Occipital lobe (tissue), 2 donors: ENCODE measurements around the gene TMEM86B. TPM values are rescaled to one million over a fixed set of nuclear protein-coding genes. Genes with fewer than 3 reads are reported as not detected.

ENCODE experiments used
- DNase-seq: peaks from one replicate; lab custom pipeline; 2025; lab: John Stamatoyannopoulos, UW
- total RNA-seq: library from RNA; depleted of rRNA; stranded (reverse); fragments of >200 nt; gene quantifications from one replicate; pipeline ENCODE4 v1.2.3, GENCODE V29; 2014

Gene TMEM86B
- total RNA-seq, 1 donor from 2014 or later = 0.78 TPM

GRCh38 chr19:55257461-55258420, 29.2 kb upstream of the TMEM86B start:
- DNase-seq = no peak

DNA sequence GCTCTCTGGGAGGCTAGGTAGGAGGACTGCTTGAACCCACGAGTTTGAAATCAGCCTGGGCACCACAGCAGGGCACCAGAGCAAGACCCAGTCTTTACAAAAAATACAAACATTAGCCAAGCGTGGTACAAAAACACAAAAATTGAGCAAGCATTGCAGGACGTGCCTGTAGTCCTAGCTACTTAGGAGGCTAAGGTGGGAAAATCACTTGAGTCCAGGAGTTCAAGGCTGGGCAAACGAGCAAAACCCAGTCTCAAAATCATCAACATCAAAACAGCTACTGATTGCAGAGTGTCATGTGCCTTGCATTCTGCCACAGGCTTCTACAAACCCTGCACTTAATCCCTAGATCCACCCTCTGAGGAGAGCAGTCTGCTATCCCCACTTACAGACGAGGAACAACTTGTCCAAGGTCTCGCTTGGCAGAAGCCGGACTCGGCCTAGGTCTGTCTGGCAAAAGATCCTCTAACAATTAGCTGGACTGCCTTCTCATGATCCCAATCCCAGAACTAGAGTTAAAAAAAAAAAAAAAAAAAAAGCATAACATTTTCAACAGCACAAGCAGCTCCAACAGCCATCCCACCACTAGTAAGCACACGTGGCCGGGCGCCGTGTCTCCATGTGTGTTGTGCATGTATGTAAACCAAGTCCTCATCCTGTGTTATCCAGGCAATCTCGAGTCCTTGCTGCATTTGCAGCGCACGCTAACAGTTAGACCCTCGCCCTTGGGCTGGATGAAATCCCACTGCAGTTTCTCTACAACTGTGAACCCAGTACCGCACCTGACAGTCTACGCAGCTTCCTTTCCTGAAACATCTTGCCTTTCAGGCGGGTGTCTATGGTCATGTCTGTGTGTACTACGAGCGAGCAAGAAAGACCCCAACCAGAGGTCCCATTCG, 28.2 kb upstream of the TMEM86B start:
- DNase-seq = no peak

- no peak for DNase-seq
Observed at GRCh38 chr19:55255618-55256423, 27.3 kb upstream of the TMEM86B start.

- no peak for DNase-seq
Observed at GRCh38 chr19:55254625-55254977, 26.0 kb upstream of the TMEM86B start.

- DNase-seq = no peak
Observed at GRCh38 chr19:55253842-55254624, 25.5 kb upstream of the TMEM86B start.

- no peak for DNase-seq
Observed at GRCh38 chr19:55252760-55253663, 24.4 kb upstream of the TMEM86B start.

- no peak for DNase-seq
Observed at GRCh38 chr19:55251341-55252081, 22.9 kb upstream of the TMEM86B start.

- no peak for DNase-seq
Observed at GRCh38 chr19:55250262-55251036, 21.9 kb upstream of the TMEM86B start.

DNA sequence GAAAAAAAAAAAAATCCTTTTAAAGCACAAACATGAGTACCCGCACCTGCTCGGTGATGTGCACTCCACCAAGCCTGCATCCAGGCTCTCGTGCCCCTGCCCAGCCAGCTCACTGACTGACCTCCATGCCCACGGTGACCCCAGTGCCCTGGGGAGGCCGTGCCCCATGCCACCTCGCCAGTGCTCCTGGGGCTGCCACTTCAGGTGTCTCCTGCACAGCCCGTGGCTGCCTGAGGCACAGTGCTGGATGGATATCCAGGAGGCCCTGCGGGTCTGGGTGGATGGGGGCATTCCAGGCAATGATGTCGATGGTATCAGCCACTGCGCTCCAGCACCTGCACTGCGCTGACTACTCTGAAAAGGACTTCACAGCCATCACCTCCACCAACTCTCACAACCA, 21.3 kb upstream of the TMEM86B start:
- no peak for DNase-seq

DNA sequence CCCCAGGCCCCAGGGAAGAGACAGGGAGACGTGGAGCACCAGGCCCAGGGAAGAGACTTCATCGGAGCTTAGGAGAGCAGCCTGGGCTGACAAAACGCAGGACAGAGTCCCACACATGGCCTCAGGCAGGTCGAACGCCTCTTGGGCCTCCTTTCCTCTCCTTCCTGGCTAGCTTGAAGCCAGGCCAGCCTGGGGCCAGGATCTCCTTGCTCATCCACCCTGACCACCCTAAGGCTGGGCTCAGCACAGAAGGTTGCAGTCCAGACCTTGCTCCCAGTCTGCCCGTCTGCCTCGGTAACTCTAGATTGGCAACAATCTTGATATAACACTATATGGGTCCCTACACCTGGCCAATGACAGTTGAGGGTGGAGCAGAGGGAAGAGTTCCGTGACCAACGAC, 20.1 kb upstream of the TMEM86B start:
- no peak for DNase-seq

GRCh38 chr19:55248166-55248675, 19.7 kb upstream of the TMEM86B start:
- DNase-seq = no peak

DNA sequence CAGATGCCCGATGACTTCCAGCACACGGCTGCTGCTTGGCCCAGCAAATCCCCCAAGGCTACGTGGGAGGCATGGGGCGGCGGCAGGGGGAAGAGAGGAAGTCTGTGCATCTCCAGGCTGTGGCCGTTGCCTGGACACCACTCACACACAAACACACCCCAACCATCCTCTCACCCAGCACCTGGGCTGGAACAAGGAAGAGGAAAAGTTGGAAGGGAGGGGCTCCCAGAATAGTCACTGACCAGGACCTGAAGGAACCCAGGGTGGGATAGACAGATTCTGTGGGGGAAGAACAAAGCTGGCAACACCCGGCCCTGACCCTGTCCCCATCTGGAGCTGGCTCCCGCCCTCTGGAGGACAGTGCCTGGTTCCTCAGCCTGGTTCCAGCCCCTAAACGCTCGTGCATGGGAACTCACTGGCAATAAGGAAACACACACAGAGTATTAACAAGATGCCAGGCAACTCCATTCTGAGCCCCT, 19.1 kb upstream of the TMEM86B start:
- no peak for DNase-seq

DNA sequence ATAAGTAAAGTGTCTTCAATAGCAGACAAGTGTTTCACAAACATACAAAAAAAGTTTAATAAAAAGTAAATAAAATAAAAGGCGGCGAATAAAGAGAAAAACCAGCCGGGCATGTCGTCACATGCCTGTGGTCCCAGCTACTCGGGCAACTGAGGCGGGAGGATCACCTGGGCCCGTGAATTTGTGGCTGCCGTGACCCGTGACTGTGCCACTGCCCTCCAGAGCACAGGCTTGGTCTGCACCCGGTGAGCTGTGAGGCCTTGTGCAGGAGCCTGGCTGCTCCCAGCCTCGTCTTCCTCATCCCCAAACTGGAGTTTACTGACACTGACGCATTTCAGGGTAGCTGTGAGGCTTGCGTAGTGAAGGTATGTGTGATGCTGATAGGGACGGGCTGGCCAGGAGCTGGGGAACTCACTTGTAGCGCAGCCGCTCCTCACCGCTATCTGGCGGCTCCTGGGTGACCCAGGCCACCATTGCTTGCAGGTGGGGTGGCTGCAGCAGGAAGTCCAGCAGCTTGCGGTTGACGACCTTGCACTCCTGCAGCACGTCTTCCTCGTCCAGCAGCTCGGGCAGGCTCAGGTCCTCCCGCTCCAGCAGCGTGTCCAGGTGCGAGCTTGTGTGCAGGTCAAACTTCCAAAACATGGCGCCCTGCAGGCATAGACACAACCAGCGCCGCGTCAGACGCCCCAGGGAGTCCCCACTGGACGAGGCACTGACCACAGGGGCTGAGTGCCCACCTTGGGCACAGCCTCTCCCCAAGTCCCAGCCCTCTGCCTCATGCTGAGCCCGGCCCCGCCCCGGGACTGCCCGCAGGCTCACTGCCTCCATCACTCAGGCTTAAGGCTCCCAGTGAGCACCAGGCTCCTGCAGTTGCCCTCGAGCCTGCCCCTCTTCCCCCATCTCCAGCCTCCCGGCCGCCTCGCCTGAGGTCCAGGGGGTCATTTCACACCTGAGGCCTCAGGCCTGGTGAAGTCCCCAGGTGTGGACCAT, 18.2 kb upstream of the TMEM86B start:
- DNase-seq = no peak

GRCh38 chr19:55245236-55245904, 16.8 kb upstream of the TMEM86B start:
- no peak for DNase-seq

GRCh38 chr19:55244004-55244680, 15.6 kb upstream of the TMEM86B start:
- no peak for DNase-seq
